A673 (cell line): ENCODE data around the gene EPB41L4A. TPM values are rescaled to one million over a fixed set of nuclear protein-coding genes. Genes with fewer than 3 reads are reported as not detected.

Experiments used
- BruUV-seq: library from RNA; stranded (reverse); fragments of 400-500 nt; replicated peaks from 2 replicates; lab custom pipeline; 2021; lab: Mats Ljungman, UMichigan
- CTCF ChIA-PET: fragments of 300-600 bp; sonication (Branson Sonifier 250); formaldehyde crosslinking; loops from one replicate; lab custom pipeline; 2022; ENCODE audit warnings: antibody characterized with exemption; lab: Charles Lee
- POLR2A ChIA-PET: fragments of 300-600 bp; sonication (Branson Sonifier 250); formaldehyde crosslinking; loops from one replicate; lab custom pipeline; 2022; ENCODE audit warnings: antibody characterized with exemption; ENCODE audit not compliant: low non-redundant PET; lab: Charles Lee
- DNase-seq: peaks from one replicate; pipeline ENCODE4 v3.0.0-alpha.2; 2015; ENCODE audit warnings: low spot score
- H3K27ac ChIP-seq: fragments of 200-600 bp; sonication (generic); 2 replicates; pipeline ENCODE4 v1.5.1; 2016; ENCODE audit warnings: mixed run types, low read depth, mild to moderate bottlenecking, mixed read lengths, antibody characterized with exemption, low read length; ENCODE audit not compliant: poor library complexity, severe bottlenecking
- H3K27me3 ChIP-seq: fragments of 200-600 bp; sonication (generic); replicated peaks from 2 replicates; pipeline ENCODE4 v1.6.1; 2017; ENCODE audit warnings: mixed run types, low read depth, mild to moderate bottlenecking, mixed read lengths, antibody characterized with exemption, low read length; ENCODE audit not compliant: insufficient read depth, poor library complexity
- H3K36me3 ChIP-seq: fragments of 200-600 bp; sonication (generic); 2 replicates; pipeline ENCODE4 v1.6.1; 2016; ENCODE audit warnings: mixed run types, mild to moderate bottlenecking, mixed read lengths, antibody characterized with exemption, low read length; ENCODE audit not compliant: insufficient read depth, poor library complexity, severe bottlenecking
- H3K4me1 ChIP-seq: fragments of 200-600 bp; sonication (generic); 2 replicates; pipeline ENCODE4 v1.6.1; 2017; ENCODE audit warnings: mixed run types, mild to moderate bottlenecking, mixed read lengths, antibody characterized with exemption, low read length; ENCODE audit not compliant: insufficient read depth, poor library complexity, severe bottlenecking
- H3K4me3 ChIP-seq: fragments of 200-600 bp; sonication (generic); 2 replicates; pipeline ENCODE4 v1.5.1; 2016; ENCODE audit warnings: low read depth, mixed run types, mild to moderate bottlenecking, mixed read lengths, low read length; ENCODE audit not compliant: poor library complexity, severe bottlenecking
- H3K9me3 ChIP-seq: fragments of 200-600 bp; sonication (generic); 2 replicates; pipeline ENCODE4 v1.6.1; 2016; ENCODE audit warnings: mixed run types, low read depth, mild to moderate bottlenecking, mixed read lengths, antibody characterized with exemption, low read length; ENCODE audit not compliant: poor library complexity, severe bottlenecking
- EZH2 ChIP-seq: fragments of 200-600 bp; sonication (generic); IDR thresholded peaks from 2 replicates; pipeline ENCODE4 v1.6.1; 2017; ENCODE audit warnings: borderline replicate concordance, low read depth, mild to moderate bottlenecking, mixed read lengths, antibody characterized with exemption, low read length; ENCODE audit not compliant: poor library complexity, severe bottlenecking
- intact Hi-C: fragments of 100-400 bp; cut with micrococcal nuclease; formaldehyde crosslinking; loops from one replicate; pipeline ENCODE4 v1.10.0; 2022; ENCODE audit not compliant: unreplicated experiment
- total RNA-seq: library from RNA; stranded (reverse); gene quantifications from 2 replicates; pipeline ENCODE4 v1.2.3, GENCODE V29; 2021
- TF ChIP-seq, protein P1 (sequence below): fragments of 300-800, 200-600 bp; sonication (generic); conservative IDR thresholded peaks from 2 replicates; pipeline ENCODE4 v1.5.1; 2017; ENCODE audit warnings: low read depth, mild to moderate bottlenecking, antibody characterized with exemption, low read length, moderate library complexity, mixed read lengths

Gene EPB41L4A
- total RNA-seq, 1 experiment from 2014 or later, result not detected

DNA sequence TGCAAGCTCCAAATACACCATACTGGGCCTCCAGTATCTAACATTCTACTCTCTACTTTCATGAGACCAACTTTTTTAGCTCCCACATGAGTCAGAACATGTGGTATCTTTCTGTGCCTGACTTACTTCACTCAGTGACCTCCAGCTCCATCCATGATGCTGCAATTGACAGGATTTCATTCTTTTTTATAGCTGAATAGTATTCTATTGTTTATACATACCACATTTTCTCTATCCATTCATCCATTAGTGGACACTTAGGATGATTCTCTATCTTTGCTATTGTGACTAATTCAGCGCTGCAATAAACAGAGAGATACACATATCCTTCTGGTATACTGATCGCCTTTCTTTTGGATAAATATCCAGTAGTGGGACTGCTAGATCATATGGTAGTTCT, 68.5 kb downstream of the EPB41L4A start:
- POLR2A ChIA-PET, result no interaction called here
- CTCF ChIA-PET, result no interaction called here
- no peaks in the 10 kb centered on the region for H3K36me3 ChIP-seq
- no peak overlapping the region for H3K4me3 ChIP-seq
- intact Hi-C loops, result no loop called here
- no peaks in the 10 kb centered on the region for H3K4me1 ChIP-seq
- no peak for DNase-seq
- no peaks in the 10 kb centered on the region for H3K27me3 ChIP-seq
- TF ChIP-seq EZH2, result no peak
- TF ChIP-seq, protein P1, sequence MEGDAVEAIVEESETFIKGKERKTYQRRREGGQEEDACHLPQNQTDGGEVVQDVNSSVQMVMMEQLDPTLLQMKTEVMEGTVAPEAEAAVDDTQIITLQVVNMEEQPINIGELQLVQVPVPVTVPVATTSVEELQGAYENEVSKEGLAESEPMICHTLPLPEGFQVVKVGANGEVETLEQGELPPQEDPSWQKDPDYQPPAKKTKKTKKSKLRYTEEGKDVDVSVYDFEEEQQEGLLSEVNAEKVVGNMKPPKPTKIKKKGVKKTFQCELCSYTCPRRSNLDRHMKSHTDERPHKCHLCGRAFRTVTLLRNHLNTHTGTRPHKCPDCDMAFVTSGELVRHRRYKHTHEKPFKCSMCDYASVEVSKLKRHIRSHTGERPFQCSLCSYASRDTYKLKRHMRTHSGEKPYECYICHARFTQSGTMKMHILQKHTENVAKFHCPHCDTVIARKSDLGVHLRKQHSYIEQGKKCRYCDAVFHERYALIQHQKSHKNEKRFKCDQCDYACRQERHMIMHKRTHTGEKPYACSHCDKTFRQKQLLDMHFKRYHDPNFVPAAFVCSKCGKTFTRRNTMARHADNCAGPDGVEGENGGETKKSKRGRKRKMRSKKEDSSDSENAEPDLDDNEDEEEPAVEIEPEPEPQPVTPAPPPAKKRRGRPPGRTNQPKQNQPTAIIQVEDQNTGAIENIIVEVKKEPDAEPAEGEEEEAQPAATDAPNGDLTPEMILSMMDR, result no peak
- no peaks in the 10 kb centered on the region for H3K9me3 ChIP-seq
- BruUV-seq, result no TSS peak
- no peak overlapping the region for H3K27ac ChIP-seq

DNA sequence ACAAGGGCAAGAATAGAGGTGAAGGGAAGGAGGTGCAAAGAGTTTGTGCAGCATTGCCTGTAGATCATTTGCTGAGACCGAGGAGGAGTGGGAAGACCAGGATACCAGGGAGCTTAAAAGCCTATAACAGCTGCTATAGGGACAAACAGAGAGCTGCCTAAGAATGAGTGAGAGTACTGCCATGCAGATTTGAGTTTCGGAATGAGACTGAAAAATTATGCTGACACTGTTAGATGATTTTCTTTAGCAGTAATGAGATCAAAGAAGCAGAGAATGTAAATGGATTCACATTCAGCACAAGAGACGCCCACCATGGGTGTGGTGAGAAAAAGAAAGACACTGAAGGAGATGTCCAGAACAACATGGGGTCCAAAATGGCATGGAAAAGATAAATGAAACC, 69.7 kb downstream of the EPB41L4A start:
- Histone ChIP-seq H3K9me3 (no peaks in the 10 kb centered on the region), H3K27ac (no peak overlapping the region), H3K27me3 (no peaks in the 10 kb centered on the region), H3K4me3 (no peak overlapping the region), H3K36me3 (no peaks in the 10 kb centered on the region), H3K4me1 (no peaks in the 10 kb centered on the region)
- intact Hi-C loops, result no loop called here
- no peak for DNase-seq
- CTCF ChIA-PET, result no interaction called here
- TF ChIP-seq, protein P1, result no peak
- BruUV-seq, result no TSS peak
- POLR2A ChIA-PET, result no interaction called here

DNA sequence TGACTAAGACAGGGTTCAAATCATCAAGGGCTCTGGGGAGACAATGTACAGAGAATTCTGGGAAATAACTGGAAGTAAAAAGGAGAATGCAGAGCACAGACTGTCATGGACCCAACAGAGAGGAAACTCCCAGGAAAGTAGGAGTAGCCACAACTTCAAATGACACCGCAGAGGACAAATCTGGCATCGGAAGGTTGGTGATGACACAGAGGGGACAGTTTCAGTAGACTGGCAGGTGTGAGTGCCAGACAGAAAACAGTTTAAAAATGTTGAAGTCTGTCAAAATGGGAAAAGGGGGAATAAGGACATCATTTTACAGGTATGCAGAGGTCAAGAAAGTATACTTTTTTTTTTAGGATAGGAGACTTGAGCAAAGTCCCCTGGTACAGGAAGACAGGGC, 70.2 kb downstream of the EPB41L4A start:
- ChIA-PET CTCF (no interaction called here), POLR2A (no interaction called here)
- TF ChIP-seq EZH2, result no peak
- TF ChIP-seq, protein P1, result no peak
- no peaks in the 10 kb centered on the region for H3K9me3 ChIP-seq
- DNase-seq, result no peak
- intact Hi-C loops, result no loop called here
- BruUV-seq, result no TSS peak
- no peaks in the 10 kb centered on the region for H3K36me3 ChIP-seq
- H3K4me1 ChIP-seq, result no peaks in the 10 kb centered on the region
- no peak overlapping the region for H3K4me3 ChIP-seq
- no peak overlapping the region for H3K27ac ChIP-seq
- no peaks in the 10 kb centered on the region for H3K27me3 ChIP-seq

DNA sequence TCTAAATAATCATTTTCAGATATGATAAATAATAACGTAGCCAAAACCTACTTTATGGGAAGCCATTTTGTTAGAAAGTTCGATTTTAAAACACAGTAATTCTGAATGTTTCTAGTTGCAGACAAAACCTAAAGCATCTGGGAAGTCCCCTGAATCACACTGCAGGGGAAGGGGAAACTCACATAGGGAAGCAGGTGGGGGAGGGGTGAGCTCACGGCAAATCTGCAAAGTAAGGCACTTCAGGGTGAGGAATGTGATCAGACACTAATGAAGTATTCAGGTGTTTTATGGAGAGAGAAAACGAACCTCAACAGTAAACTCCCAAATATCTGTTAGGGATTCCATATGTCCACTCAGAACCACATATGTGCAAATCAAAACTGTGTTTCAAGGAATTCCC, 70.7 kb downstream of the EPB41L4A start:
- ChIA-PET CTCF (no interaction called here), POLR2A (no interaction called here)
- TF ChIP-seq, protein P1, result no peak
- TF ChIP-seq EZH2, result no peak
- intact Hi-C loops, result no loop called here
- DNase-seq, result no peak
- Histone ChIP-seq H3K9me3 (no peaks in the 10 kb centered on the region), H3K4me1 (no peaks in the 10 kb centered on the region), H3K27me3 (no peaks in the 10 kb centered on the region), H3K36me3 (no peaks in the 10 kb centered on the region), H3K27ac (no peak overlapping the region), H3K4me3 (no peak overlapping the region)
- no TSS peak for BruUV-seq
